HFF-Myc (cell line): ENCODE data around the gene PRKCA.

ENCODE experiments used
- DNase-seq: peaks from one replicate; pipeline ENCODE4 v3.0.0-alpha.2; 2011; ENCODE audit warnings: low read depth; ENCODE audit errors: extremely low read depth
- H3K4me3 ChIP-seq: replicated peaks from 2 replicates; pipeline ENCODE4 v1.5.1; 2011; ENCODE audit warnings: low read depth, mild to moderate bottlenecking, control low read depth, low read length
- TF ChIP-seq, protein P1 (sequence below): IDR thresholded peaks from 2 replicates; pipeline ENCODE4 v1.5.1; 2012; ENCODE audit warnings: mild to moderate bottlenecking, low read depth, low read length, control low read depth; ENCODE audit errors: missing control alignments

The PRKCA gene

DNA sequence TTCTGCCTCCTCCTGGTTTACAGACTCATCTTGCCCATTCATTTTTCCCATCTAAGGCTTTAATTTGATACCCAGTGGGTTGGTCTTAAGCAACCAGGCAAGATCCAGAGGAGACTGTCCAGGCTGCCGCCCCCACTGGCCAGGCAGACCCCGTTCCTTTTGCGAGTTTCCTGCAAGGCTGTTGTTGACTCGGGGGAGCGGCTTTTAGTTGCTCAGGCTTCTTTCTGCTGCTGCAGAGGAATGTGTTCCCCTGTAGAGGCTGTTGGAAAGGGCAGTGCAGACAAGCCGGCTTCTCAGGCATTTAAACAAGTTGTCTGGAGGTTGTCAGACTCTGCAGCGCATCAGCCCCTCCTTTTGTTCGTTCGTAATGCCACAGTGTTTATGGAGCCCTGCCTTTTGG, 231.2 kb downstream of the PRKCA start:
- no peak overlapping the region for H3K4me3 ChIP-seq
- TF ChIP-seq, protein P1, sequence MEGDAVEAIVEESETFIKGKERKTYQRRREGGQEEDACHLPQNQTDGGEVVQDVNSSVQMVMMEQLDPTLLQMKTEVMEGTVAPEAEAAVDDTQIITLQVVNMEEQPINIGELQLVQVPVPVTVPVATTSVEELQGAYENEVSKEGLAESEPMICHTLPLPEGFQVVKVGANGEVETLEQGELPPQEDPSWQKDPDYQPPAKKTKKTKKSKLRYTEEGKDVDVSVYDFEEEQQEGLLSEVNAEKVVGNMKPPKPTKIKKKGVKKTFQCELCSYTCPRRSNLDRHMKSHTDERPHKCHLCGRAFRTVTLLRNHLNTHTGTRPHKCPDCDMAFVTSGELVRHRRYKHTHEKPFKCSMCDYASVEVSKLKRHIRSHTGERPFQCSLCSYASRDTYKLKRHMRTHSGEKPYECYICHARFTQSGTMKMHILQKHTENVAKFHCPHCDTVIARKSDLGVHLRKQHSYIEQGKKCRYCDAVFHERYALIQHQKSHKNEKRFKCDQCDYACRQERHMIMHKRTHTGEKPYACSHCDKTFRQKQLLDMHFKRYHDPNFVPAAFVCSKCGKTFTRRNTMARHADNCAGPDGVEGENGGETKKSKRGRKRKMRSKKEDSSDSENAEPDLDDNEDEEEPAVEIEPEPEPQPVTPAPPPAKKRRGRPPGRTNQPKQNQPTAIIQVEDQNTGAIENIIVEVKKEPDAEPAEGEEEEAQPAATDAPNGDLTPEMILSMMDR: no peak
- no peak for DNase-seq

DNA sequence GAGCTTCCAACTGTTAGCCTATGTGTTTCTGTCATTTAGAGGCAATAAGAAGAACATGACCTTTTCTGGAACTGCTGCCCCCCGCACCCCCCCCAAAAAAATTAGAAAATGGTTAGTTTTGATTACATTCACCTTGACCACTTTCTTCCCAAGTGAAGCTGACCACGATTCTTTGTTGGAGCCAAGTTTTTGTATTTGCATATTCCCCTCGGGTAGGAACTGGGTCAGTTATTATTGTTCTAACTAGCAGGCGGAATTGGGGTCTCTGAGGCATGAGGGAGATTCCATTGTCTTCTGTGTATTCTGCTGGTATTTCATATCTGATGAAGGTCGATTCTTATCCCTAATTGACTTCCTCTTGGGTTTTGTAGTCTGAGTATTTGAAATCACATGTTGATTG, 231.6 kb downstream of the PRKCA start:
- no peak for DNase-seq
- TF ChIP-seq, protein P1: no peak
- H3K4me3 ChIP-seq: no peak overlapping the region

DNA sequence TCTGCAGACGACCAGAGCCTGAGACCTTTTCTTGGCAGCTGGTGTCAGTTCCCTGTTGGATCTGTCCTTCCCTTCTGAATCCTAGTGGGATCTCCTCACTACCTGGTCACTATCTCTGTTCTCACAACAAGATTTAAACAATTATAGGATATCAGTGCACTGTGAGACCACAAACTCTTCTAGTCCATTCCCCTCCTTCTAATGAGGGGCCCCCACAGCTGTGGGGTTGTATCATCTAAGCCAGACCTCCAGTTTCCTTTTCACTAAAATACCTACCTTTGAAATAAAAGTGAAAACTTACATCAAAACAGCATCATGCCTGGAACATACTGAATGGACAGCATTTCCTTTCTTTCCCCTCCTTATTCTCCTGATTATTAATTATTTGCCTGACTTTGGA, 233.2 kb downstream of the PRKCA start:
- TF ChIP-seq, protein P1: no peak
- DNase-seq: no peak
- H3K4me3 ChIP-seq: no peak overlapping the region

DNA sequence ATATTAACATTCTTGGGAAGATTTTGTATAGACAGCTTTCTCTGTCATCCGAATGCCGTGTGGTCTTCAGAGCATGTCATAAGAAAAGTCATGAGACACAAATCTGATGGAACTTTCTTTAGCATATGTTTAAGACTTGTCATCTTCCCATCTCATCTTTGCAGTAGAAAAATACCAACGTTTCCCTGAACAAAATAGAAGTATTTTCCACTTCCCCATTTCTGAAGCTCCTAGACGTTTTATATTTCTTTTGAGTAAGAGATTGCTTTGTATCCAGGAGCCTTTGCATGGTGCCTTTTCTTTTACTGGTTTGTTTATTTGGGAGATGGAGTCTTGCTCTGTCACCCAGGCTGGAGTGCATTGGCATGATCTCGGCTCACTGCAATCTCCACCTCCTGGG, 235.1 kb downstream of the PRKCA start:
- no peak for DNase-seq
- TF ChIP-seq, protein P1: no peak
- no peak overlapping the region for H3K4me3 ChIP-seq

DNA sequence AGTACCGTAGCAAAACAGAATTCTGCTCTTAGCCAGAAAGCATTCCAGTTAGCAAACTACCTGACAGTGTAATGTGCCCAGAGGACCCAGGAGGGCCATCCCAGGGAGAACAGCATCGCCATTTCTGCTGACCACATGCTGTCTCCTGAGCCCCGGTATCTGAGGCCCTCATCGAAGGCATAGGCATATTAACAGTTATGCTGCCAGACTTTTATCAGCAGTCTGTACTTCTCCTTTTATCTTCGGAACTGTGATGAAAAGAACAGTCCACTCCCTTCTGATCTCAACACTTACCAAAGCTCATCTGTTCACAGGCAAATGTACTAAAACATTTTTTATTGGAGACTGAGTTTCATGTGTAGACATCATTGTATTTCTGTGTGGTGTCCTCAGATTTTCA, 236.4 kb downstream of the PRKCA start:
- no peak overlapping the region for H3K4me3 ChIP-seq
- no peak for DNase-seq
- TF ChIP-seq, protein P1: no peak

DNA sequence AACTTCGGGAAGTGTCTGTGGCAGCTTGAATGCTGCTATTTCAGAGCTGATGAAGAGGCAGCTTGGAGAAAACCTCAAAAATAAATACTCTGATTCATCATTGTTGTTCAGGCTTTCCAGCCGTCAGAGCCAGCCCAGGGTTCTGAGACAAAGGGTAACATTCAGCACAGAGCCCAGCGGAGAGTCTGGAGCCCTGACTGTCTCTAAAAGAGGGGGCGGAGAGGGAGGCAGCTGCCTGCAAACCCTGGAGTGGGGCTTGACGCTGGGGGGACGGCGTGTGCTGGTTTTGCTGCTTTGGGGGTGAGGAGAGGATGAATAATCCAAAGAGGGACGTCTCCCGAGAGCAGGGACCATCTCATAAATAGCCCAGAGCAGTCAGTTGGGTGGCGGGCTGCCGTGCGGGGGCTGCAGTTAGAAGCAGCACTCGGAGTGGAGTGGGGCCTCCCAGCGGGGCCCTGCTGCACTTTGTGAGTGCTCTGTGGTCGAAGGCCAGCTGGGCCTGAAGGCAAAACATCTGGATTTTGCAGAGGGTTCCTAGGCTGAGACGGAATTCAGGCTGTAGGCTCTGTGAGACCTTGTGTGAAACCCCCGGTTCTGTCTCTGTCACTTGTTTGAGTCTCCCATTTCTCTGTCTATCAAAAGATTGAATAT, 237.8 kb downstream of the PRKCA start:
- peak overlapping the region; percentile 16 for H3K4me3 ChIP-seq
- DNase-seq: no peak
- TF ChIP-seq, protein P1: no peak
